ENCODE data around the gene TBX15.

TBX15 gene

GRCh38 chr1:119008483-119009311 lies 20.6 kb upstream of the TBX15 start:
- peak; percentile 58 for DNase-seq (ENCODE audit: low read depth)
- TF ChIP-seq CTCF (IDR thresholded peaks at IDR 0.05; ENCODE audit: low read depth, low read length) (peak; percentile 42), MAX (IDR thresholded peaks at IDR 0.05; ENCODE audit: low read depth, low read length) (no peak)
- no peak overlapping the region for H3K4me3 ChIP-seq (ENCODE audit: low read depth, low read length)

GRCh38 chr1:119007670-119008482 lies 19.7 kb upstream of the TBX15 start:
- H3K4me3 ChIP-seq (ENCODE audit: low read depth, low read length), result no peak overlapping the region
- DNase-seq (ENCODE audit: low read depth), result no peak

GRCh38 chr1:119007339-119007669 lies 19.2 kb upstream of the TBX15 start:
- no peak for DNase-seq (ENCODE audit: low read depth)
- no peak overlapping the region for H3K4me3 ChIP-seq (ENCODE audit: low read depth, low read length)
- TF ChIP-seq MAX (IDR thresholded peaks at IDR 0.05; ENCODE audit: low read depth, low read length) (no peak), POLR2A (IDR thresholded peaks at IDR 0.05; ENCODE audit: extremely low read depth, insufficient read length) (no peak), CTCF (IDR thresholded peaks at IDR 0.05; ENCODE audit: low read depth, low read length) (no peak), MYC (IDR thresholded peaks at IDR 0.05; ENCODE audit: low read depth, low read length) (no peak)

More at GRCh38 chr1:119007670-119008482, 19.7 kb upstream of the TBX15 start:
- TF ChIP-seq CTCF (IDR thresholded peaks at IDR 0.05; ENCODE audit: low read depth, low read length), result no peak
- no peak for TF ChIP-seq POLR2A (IDR thresholded peaks at IDR 0.05; ENCODE audit: extremely low read depth, insufficient read length)
- TF ChIP-seq MAX (IDR thresholded peaks at IDR 0.05; ENCODE audit: low read depth, low read length), result no peak
- TF ChIP-seq MYC (IDR thresholded peaks at IDR 0.05; ENCODE audit: low read depth, low read length), result no peak

GRCh38 chr1:119006406-119007279 lies 18.5 kb upstream of the TBX15 start:
- TF ChIP-seq CTCF (IDR thresholded peaks at IDR 0.05; ENCODE audit: low read depth, low read length), result no peak
- no peak for TF ChIP-seq MAX (IDR thresholded peaks at IDR 0.05; ENCODE audit: low read depth, low read length)
- TF ChIP-seq POLR2A (IDR thresholded peaks at IDR 0.05; ENCODE audit: extremely low read depth, insufficient read length), result no peak
- no peak for TF ChIP-seq MYC (IDR thresholded peaks at IDR 0.05; ENCODE audit: low read depth, low read length)
- DNase-seq (ENCODE audit: low read depth), result no peak
- H3K4me3 ChIP-seq (ENCODE audit: low read depth, low read length), result no peak overlapping the region

GRCh38 chr1:119005724-119006405 lies 17.7 kb upstream of the TBX15 start:
- TF ChIP-seq MYC (IDR thresholded peaks at IDR 0.05; ENCODE audit: low read depth, low read length) (no peak), MAX (IDR thresholded peaks at IDR 0.05; ENCODE audit: low read depth, low read length) (no peak), CTCF (IDR thresholded peaks at IDR 0.05; ENCODE audit: low read depth, low read length) (no peak), POLR2A (IDR thresholded peaks at IDR 0.05; ENCODE audit: extremely low read depth, insufficient read length) (no peak)
- no peak overlapping the region for H3K4me3 ChIP-seq (ENCODE audit: low read depth, low read length)
- DNase-seq (ENCODE audit: low read depth), result no peak
